Hematopoietic multipotent progenitor cell treated with erythropoietin and hydrocortisone succinate and interleukin-3 and kit ligand, for 17 days (in vitro differentiated cells): ENCODE results near the gene BIN1.

Source experiments
- DNase-seq: peaks from one replicate; pipeline ENCODE4 v3.0.0-alpha.2; 2015; ENCODE audit warnings: low spot score

Gene BIN1

GRCh38 chr2:127106991-127107621 is at the start of gene BIN1:
Gene BIN1 (minus strand): TSS chr2:127107154. CDS start chr2:127106943, 211 bp downstream.
- DNase-seq = no peak

- DNase-seq = no peak
Measured at GRCh38 chr2:127155947-127156346, 49.0 kb upstream of the BIN1 start.

- no peak for DNase-seq
Measured at GRCh38 chr2:127155028-127155581, 48.2 kb upstream of the BIN1 start.

GRCh38 chr2:127154396-127154795 is 47.4 kb upstream of the BIN1 start:
- no peak for DNase-seq

GRCh38 chr2:127153691-127154158 is 46.8 kb upstream of the BIN1 start:
- DNase-seq = no peak

- DNase-seq = no peak
Measured at GRCh38 chr2:127150996-127151395, 44.0 kb upstream of the BIN1 start.

- no peak for DNase-seq
Measured at GRCh38 chr2:127149384-127149783, 42.4 kb upstream of the BIN1 start.

- DNase-seq = no peak
Measured at GRCh38 chr2:127146820-127147502, 40.0 kb upstream of the BIN1 start.

GRCh38 chr2:127146071-127146725 is 39.2 kb upstream of the BIN1 start:
- DNase-seq = no peak

- DNase-seq = no peak
Measured at GRCh38 chr2:127145280-127145895, 38.4 kb upstream of the BIN1 start.

GRCh38 chr2:127143841-127144782 is 37.2 kb upstream of the BIN1 start:
- DNase-seq = no peak

- DNase-seq = no peak
Measured at GRCh38 chr2:127142663-127143630, 36.0 kb upstream of the BIN1 start.

- DNase-seq = no peak
Measured at GRCh38 chr2:127140538-127140937, 33.6 kb upstream of the BIN1 start.

GRCh38 chr2:127139766-127140165 is 32.8 kb upstream of the BIN1 start:
- DNase-seq = no peak

- no peak for DNase-seq
Measured at GRCh38 chr2:127138281-127138680, 31.3 kb upstream of the BIN1 start.

- DNase-seq = no peak
Measured at GRCh38 chr2:127137741-127138140, 30.8 kb upstream of the BIN1 start.

GRCh38 chr2:127137225-127137624 is 30.3 kb upstream of the BIN1 start:
- no peak for DNase-seq

- DNase-seq = no peak
Measured at GRCh38 chr2:127134833-127135830, 28.2 kb upstream of the BIN1 start.

GRCh38 chr2:127134235-127134634 is 27.3 kb upstream of the BIN1 start:
- no peak for DNase-seq
